Left lung (tissue), 10 donors: ENCODE results near the gene EVA1C. TPM values are rescaled to one million over a fixed set of nuclear protein-coding genes. Genes with fewer than 3 reads are reported as not detected.

ENCODE experiments used
- ATAC-seq: fragments of 200-7000 bp; cut with Tn5 transposase; one replicate; pipeline ENCODE4 v1.9.1; 2020; ENCODE audit warnings: moderate library complexity
- DNase-seq, 4 donors: peaks; one replicate each; pipeline ENCODE4 v3.0.0-alpha.2; 2013 to 2020
- H3K27ac ChIP-seq, 2 donors: fragments of 200-600 bp; sonication (generic) in 1 of 2; one replicate each; pipeline versions ENCODE4 v1.5.0 to v1.8.0; 2020 to 2021
- H3K27me3 ChIP-seq, 2 donors: fragments of 200-600 bp; sonication (generic) in 1 of 2; one replicate each; pipeline versions ENCODE4 v1.5.0 to v1.8.0; 2020 to 2021
- H3K36me3 ChIP-seq, 2 donors: fragments of 200-600 bp; sonication (generic) in 1 of 2; one replicate each; pipeline versions ENCODE4 v1.5.0 to v1.8.0; 2020 to 2021
- H3K4me1 ChIP-seq, 2 donors: fragments of 200-600 bp; one replicate each; pipeline ENCODE4 v1.8.0; 2021
- H3K4me3 ChIP-seq, 2 donors: fragments of 200-600 bp; sonication (generic) in 1 of 2; one replicate each; pipeline versions ENCODE4 v1.5.0 to v1.8.0; 2020 to 2021; ENCODE audit warnings: mild to moderate bottlenecking in 1 of 2
- H3K9me3 ChIP-seq, 2 donors: fragments of 200-600 bp; sonication (generic) in 1 of 2; one replicate each; pipeline versions ENCODE4 v1.5.0 to v1.8.0; 2020 to 2021
- intact Hi-C, 2 donors: fragments of 100-400 bp; cut with DNase I; formaldehyde crosslinking; loops; one replicate each; pipeline versions ENCODE4 v1.11.2 to v1.14.2; 2022
- polyA plus RNA-seq, 6 donors: library from polyadenylated mRNA; unstranded; fragments of 120-200 nt; gene quantifications; one replicate each; pipeline ENCODE4 v1.2.1, GENCODE V29; 2013; ENCODE audit not compliant: insufficient read length in 6 of 6
- total RNA-seq, 2 donors: library from RNA; stranded (reverse); fragmentation: NEBNext Ultra II Directional; extraction: Animal tissue kit (Norgen Biotek cat#: 25700); gene quantifications; one replicate each; pipeline ENCODE4 v1.2.1, GENCODE V29; 2021
- TF ChIP-seq, protein P1 (sequence below), 2 donors: fragments of 200-600 bp; sonication (generic) in 1 of 2; IDR thresholded peaks; one replicate each; pipeline versions ENCODE4 v1.5.0 to v1.8.0; 2021; ENCODE audit warnings: antibody characterized with exemption in 2 of 2
- donor health status: DM: no; HTN: yes; CAD: no.
- donor health status: DM: no; HTN: no; CAD: no.

Gene EVA1C
- total and polyA plus RNA-seq, 8 donors, result 2.9 to 29.8 (median 4.3) TPM

DNA sequence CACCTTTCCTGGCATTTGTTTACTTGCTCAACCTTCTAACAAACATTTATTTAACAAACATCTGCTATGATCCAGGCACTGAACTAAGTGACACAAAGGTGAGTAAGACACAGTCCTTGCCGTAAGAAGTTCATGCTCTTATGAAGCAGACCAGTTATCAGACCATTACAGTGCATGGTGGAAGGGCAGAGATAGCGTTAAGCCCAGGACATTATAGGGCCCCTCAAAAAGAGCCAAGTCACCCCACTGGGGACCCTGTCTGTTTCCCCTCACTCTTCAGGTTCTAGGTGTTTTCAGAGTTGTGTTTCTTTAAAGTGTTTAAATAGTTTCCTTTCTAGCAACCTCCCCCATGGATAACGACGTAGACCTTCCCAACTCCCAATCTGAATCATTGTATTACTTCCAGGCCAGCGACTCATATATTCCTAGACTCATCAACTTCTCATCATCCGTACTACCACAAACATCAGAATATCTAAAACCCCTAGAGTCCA, 133.5 kb downstream of the EVA1C start:
- intact Hi-C loops, result no loop called here
- Histone ChIP-seq H3K27me3 (no peaks in the 10 kb centered on the region), H3K4me3 (no peak overlapping the region), H3K27ac (no peak overlapping the region), H3K36me3 (no peaks in the 10 kb centered on the region), H3K4me1 (no peaks in the 10 kb centered on the region), H3K9me3 (no peaks in the 10 kb centered on the region)
- DNase-seq (no peak), ATAC-seq (no peak)
- TF ChIP-seq, protein P1, sequence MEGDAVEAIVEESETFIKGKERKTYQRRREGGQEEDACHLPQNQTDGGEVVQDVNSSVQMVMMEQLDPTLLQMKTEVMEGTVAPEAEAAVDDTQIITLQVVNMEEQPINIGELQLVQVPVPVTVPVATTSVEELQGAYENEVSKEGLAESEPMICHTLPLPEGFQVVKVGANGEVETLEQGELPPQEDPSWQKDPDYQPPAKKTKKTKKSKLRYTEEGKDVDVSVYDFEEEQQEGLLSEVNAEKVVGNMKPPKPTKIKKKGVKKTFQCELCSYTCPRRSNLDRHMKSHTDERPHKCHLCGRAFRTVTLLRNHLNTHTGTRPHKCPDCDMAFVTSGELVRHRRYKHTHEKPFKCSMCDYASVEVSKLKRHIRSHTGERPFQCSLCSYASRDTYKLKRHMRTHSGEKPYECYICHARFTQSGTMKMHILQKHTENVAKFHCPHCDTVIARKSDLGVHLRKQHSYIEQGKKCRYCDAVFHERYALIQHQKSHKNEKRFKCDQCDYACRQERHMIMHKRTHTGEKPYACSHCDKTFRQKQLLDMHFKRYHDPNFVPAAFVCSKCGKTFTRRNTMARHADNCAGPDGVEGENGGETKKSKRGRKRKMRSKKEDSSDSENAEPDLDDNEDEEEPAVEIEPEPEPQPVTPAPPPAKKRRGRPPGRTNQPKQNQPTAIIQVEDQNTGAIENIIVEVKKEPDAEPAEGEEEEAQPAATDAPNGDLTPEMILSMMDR (IDR thresholded peaks at IDR 0.05), result no peak

DNA sequence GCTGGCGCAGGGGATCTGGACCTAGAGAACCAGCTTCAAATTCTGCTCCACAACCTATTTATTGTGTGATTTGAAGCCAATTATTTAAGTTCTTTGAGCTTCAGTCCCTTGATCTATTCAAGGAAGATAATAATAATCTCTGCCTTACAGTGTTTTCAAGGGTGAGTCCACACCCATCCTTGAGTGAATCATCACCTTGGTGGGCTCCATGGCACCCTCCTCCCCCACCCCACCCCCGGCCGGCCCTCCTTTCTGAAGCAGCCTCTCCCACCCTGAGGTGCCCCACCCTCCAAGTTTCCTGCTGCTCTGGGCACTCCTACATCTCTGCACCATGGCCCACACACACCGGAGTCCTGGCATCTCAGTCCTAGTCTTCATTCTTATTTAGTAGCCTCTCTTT, 134.5 kb downstream of the EVA1C start:
- DNase-seq, result no peak
- H3K27ac ChIP-seq, result no peak overlapping the region
- TF ChIP-seq, protein P1 (IDR thresholded peaks at IDR 0.05), result no peak
- no peaks in the 10 kb centered on the region for H3K36me3 ChIP-seq
- no peak for ATAC-seq
- no peak overlapping the region for H3K4me3 ChIP-seq
- H3K27me3 ChIP-seq, result no peaks in the 10 kb centered on the region
- H3K9me3 ChIP-seq, result no peaks in the 10 kb centered on the region
- intact Hi-C loops, result no loop called here
- no peaks in the 10 kb centered on the region for H3K4me1 ChIP-seq

DNA sequence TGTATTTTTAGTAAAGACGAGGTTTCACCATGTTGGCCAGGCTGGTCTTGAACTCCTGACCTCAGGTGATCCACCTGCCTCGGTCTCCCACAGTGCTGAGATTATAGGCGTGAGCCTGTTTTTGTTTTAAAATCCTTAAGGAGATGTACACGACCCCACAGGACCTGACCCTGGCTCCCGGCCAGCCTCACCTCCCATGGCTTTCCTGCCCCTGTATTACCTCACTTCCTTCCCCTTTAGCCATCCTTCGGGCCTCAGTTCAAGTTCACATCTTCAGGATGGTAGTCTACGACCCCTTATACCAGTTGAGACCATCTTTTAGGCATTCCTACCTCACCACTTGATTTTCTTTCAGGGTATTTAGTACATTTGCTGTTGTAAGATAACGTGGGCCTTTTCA, 136.5 kb downstream of the EVA1C start:
- Histone ChIP-seq H3K27me3 (no peaks in the 10 kb centered on the region), H3K4me1 (no peaks in the 10 kb centered on the region), H3K4me3 (no peak overlapping the region), H3K27ac (no peak overlapping the region), H3K36me3 (no peaks in the 10 kb centered on the region), H3K9me3 (no peaks in the 10 kb centered on the region)
- TF ChIP-seq, protein P1 (IDR thresholded peaks at IDR 0.05), result no peak
- intact Hi-C loops, result no loop called here
- no peak for ATAC-seq
- DNase-seq, result no peak

DNA sequence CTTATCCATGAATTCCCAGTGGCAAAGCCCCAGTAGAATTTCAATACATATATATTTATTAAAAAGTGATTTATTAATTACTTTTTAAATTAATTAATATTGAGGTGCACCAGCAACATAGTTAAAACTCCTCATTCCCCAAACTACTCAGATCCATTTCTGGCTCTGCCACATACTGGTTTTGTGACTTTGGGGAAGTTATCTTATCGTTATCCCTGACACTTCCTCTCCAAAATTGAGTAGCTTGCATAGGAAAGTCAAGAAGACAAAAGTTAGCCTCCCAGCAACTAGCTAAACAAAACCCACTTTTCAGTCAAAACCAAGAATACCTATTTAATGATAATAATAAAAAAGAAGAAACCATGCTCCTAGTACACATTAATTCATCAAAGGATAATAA, 136.9 kb downstream of the EVA1C start:
- no peaks in the 10 kb centered on the region for H3K4me1 ChIP-seq
- no peaks in the 10 kb centered on the region for H3K9me3 ChIP-seq
- H3K27me3 ChIP-seq, result no peaks in the 10 kb centered on the region
- no peaks in the 10 kb centered on the region for H3K36me3 ChIP-seq
- intact Hi-C loops, result no loop called here
- TF ChIP-seq, protein P1 (IDR thresholded peaks at IDR 0.05), result no peak
- ATAC-seq (no peak), DNase-seq (no peak)
- H3K4me3 ChIP-seq, result no peak overlapping the region
- no peak overlapping the region for H3K27ac ChIP-seq

DNA sequence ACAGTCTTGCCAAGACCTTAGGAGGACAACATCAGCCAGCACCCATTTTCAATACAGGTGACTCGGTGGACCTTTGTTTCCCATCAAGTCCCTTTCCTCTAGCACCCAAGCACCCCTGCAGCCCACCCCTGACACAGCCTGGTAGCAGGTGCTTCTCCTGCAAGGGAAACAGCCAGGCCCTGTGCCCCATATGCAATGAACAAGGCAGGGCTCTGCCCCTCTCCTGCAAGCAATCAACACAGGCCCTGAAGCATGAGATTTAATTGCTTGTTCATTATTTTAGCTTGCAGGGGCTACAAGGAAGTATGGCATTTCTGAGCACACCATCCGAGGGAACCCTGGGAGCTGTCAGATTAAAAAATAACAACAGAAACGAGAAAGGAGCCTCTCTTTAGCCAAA, 137.4 kb downstream of the EVA1C start:
- Histone ChIP-seq H3K4me1 (no peaks in the 10 kb centered on the region), H3K36me3 (no peaks in the 10 kb centered on the region), H3K4me3 (no peak overlapping the region), H3K9me3 (no peaks in the 10 kb centered on the region), H3K27ac (no peak overlapping the region), H3K27me3 (no peaks in the 10 kb centered on the region)
- DNase-seq, result no peak
- TF ChIP-seq, protein P1 (IDR thresholded peaks at IDR 0.05), result no peak
- ATAC-seq, result no peak
- intact Hi-C loops, result no loop called here
